ENCODE results near the gene TTK. TPM values are rescaled to one million over a fixed set of nuclear protein-coding genes. Genes with fewer than 3 reads are reported as not detected.

TTK gene
- total RNA-seq, 1 experiment from 2014 or later = 35.5 TPM

DNA sequence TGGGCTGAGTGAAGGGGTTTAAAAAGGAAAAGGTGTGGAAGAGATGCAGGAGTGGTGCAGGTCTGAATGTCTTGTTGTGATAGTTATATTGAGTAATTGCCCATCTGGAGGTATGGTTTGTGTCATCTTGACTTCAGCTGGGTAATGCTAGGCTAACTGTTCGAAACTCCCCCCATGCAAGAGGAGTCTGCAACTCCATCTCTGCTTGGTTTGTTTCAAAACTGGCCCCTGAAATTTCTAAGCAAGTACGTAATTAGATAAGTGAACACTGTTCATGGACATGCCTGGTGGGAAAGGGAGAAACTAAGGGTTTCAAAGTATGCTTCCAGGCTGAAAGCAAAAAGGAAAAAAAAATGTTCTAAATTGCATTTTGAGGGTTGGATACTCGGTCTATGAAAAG lies 17.1 kb downstream of the TTK start:
- intact Hi-C loops (cut with micrococcal nuclease; ENCODE audit: unreplicated experiment) = no loop called here
- ATAC-seq = no peak
- no peak overlapping the region for H3K4me3 ChIP-seq (ENCODE audit: low read depth in 2 of 2, low read length in 2 of 2)
- CTCF ChIA-PET = no interaction called here
- no peaks in the 10 kb centered on the region for H3K4me1 ChIP-seq (ENCODE audit: control insufficient read depth, insufficient read depth, low read length)
- H3K36me3 ChIP-seq (ENCODE audit: control insufficient read depth, insufficient read depth, low read length) = peaks cover 25% of the 10 kb centered on the region
- no peak for DNase-seq (ENCODE audit: low read depth, low spot score)
- in situ Hi-C loops (cut with HindIII; ENCODE audit: low pct_unique_long_range_greater_than_20kb, low sequenced_read_pairs) = no loop called here
- no TSS peak for BruUV-seq (replicated peaks)
- no peaks in the 10 kb centered on the region for H3K9me3 ChIP-seq (ENCODE audit: control insufficient read depth, insufficient read depth, low read depth, low read length)
- no peaks in the 10 kb centered on the region for H3K27me3 ChIP-seq (ENCODE audit: control insufficient read depth, insufficient read depth, low read length)
- POLR2A ChIA-PET = no interaction called here
- no peak for TF ChIP-seq REST (IDR thresholded peaks at IDR 0.05; ENCODE audit: insufficient read depth in 1 of 2, low read depth in 2 of 2, low read length in 1 of 2)
- TF ChIP-seq POLR2AphosphoS5 (IDR thresholded peaks at IDR 0.05; ENCODE audit: low read depth, low read length) = no peak
- H3K27ac ChIP-seq (ENCODE audit: low read length) = no peak overlapping the region

- H3K36me3 ChIP-seq (ENCODE audit: control insufficient read depth, insufficient read depth, low read length) = peaks cover 36% of the 10 kb centered on the region
These were observed 18.4 kb downstream of the TTK start for GRCh38 chr6:80022803-80023202.

More at GRCh38 chr6:80022803-80023202, 18.4 kb downstream of the TTK start:
- DNase-seq (ENCODE audit: low read depth, low spot score) (no peak), ATAC-seq (no peak)
- ChIA-PET CTCF (no interaction called here), POLR2A (no interaction called here)
- intact Hi-C loops (cut with micrococcal nuclease; ENCODE audit: unreplicated experiment) (no loop called here), in situ Hi-C loops (cut with HindIII; ENCODE audit: low pct_unique_long_range_greater_than_20kb, low sequenced_read_pairs) (no loop called here)
- H3K9me3 ChIP-seq (ENCODE audit: control insufficient read depth, insufficient read depth, low read depth, low read length) = no peaks in the 10 kb centered on the region
- no TSS peak for BruUV-seq (replicated peaks)
- H3K4me3 ChIP-seq (ENCODE audit: low read depth in 2 of 2, low read length in 2 of 2) = no peak overlapping the region
- TF ChIP-seq REST (IDR thresholded peaks at IDR 0.05; ENCODE audit: insufficient read depth in 1 of 2, low read depth in 2 of 2, low read length in 1 of 2) (no peak), POLR2AphosphoS5 (IDR thresholded peaks at IDR 0.05; ENCODE audit: low read depth, low read length) (no peak), SIN3A (IDR thresholded peaks at IDR 0.05; ENCODE audit: borderline replicate concordance, insufficient read depth, low read depth, low read length) (no peak), TCF7L2 (IDR thresholded peaks at IDR 0.05; ENCODE audit: low read depth, low read length) (no peak), CTCF (IDR thresholded peaks at IDR 0.05) (no peak)
- no peak overlapping the region for H3K27ac ChIP-seq (ENCODE audit: low read length)
- no peaks in the 10 kb centered on the region for H3K27me3 ChIP-seq (ENCODE audit: control insufficient read depth, insufficient read depth, low read length)
- H3K4me1 ChIP-seq (ENCODE audit: control insufficient read depth, insufficient read depth, low read length) = no peaks in the 10 kb centered on the region
